Measurements from ENCODE around the gene OR2L5.

Gene OR2L5

DNA sequence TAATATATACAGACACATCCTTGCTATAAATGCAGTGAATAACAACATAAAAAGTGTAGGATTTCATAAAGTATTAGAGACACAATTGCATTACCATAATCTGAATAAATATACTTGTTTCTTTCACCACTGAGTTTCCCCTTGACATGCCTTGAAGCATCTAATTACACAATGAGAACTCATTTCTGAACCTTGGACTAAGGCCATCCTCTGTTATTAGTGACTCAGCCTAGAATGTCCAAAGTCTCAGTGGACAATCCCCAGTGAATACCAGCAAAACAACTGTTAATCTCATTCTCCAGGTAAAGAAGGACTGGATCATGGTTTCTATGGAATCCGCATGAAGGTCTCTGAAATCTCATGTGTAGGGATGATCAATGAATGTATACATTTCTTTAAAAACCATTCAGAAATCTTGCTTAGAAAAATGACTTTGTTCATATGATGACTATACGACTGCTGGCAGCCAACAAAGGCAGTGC is at the start of gene OR2L5:
OR2L5 (plus strand) TSS at position 432 of the 482 bp plus-strand sequence. CDS start 8,288 bp downstream, outside the sequence.
- TF ChIP-seq, protein P1, sequence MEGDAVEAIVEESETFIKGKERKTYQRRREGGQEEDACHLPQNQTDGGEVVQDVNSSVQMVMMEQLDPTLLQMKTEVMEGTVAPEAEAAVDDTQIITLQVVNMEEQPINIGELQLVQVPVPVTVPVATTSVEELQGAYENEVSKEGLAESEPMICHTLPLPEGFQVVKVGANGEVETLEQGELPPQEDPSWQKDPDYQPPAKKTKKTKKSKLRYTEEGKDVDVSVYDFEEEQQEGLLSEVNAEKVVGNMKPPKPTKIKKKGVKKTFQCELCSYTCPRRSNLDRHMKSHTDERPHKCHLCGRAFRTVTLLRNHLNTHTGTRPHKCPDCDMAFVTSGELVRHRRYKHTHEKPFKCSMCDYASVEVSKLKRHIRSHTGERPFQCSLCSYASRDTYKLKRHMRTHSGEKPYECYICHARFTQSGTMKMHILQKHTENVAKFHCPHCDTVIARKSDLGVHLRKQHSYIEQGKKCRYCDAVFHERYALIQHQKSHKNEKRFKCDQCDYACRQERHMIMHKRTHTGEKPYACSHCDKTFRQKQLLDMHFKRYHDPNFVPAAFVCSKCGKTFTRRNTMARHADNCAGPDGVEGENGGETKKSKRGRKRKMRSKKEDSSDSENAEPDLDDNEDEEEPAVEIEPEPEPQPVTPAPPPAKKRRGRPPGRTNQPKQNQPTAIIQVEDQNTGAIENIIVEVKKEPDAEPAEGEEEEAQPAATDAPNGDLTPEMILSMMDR (IDR thresholded peaks at IDR 0.05; ENCODE audit: borderline replicate concordance, control extremely low read depth, extremely low read depth, insufficient read depth, missing control alignments): no peak
- in situ Hi-C loops (cut with MboI; ENCODE audit: low sequenced_read_pairs, unreplicated experiment): no loop called here
- no peak for DNase-seq (ENCODE audit: low spot score)

DNA sequence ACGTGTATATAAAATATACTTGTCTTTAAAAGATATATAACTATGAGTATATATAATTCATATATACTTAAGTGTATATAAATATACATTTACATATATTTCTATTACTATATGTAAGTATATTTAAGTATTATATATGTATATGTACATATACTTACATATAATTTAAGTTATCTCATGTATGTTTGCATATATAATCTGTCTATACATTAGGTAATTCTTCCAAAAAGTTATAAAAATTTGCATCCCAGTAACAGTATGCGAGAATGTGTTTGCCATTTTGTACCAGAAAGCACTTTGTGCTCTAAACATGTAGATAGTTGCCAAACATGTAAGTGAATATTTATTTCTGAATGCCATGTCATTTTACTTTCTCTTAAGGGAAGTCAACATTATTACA is 48.5 kb upstream of the OR2L5 start, which contains the start of gene OR2AK2:
OR2AK2 (plus strand) TSS at position 301 of the 400 bp plus-strand sequence. CDS start 144 bp downstream, outside the sequence.
- TF ChIP-seq, protein P1 (IDR thresholded peaks at IDR 0.05; ENCODE audit: borderline replicate concordance, control extremely low read depth, extremely low read depth, insufficient read depth, missing control alignments): no peak
- in situ Hi-C loops (cut with MboI; ENCODE audit: low sequenced_read_pairs, unreplicated experiment): no loop called here
- no peak for DNase-seq (ENCODE audit: low spot score)

- DNase-seq (ENCODE audit: low spot score): no peak
- in situ Hi-C loops (cut with MboI; ENCODE audit: low sequenced_read_pairs, unreplicated experiment): no loop called here
- TF ChIP-seq, protein P1 (IDR thresholded peaks at IDR 0.05; ENCODE audit: borderline replicate concordance, control extremely low read depth, extremely low read depth, insufficient read depth, missing control alignments): no peak
Observed at GRCh38 chr1:247966532-247967204, 46.8 kb upstream of the OR2L5 start.

GRCh38 chr1:247992986-247993385 is 20.5 kb upstream of the OR2L5 start:
- no peak for DNase-seq (ENCODE audit: low spot score)
- in situ Hi-C loops (cut with MboI; ENCODE audit: low sequenced_read_pairs, unreplicated experiment): no loop called here
- TF ChIP-seq, protein P1 (IDR thresholded peaks at IDR 0.05; ENCODE audit: borderline replicate concordance, control extremely low read depth, extremely low read depth, insufficient read depth, missing control alignments): no peak

DNA sequence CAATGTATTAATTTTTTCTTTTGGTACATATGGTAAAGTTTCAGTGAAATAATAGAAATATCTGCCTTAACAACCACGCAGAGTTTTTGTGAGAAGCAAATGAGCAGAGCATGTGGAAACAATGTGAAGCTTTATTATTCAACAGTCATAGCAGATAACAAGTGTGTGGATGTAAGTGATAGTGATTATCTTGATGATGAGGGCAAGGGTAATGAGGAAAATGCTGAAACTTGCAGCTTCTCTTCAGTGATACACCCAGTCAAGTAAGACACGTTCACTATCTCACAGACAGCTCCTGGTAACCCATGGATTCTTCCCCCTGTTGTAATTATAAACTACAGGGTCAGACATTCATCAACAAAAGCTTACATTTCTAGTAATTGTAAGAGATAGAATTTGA is 14.6 kb upstream of the OR2L5 start:
- DNase-seq (ENCODE audit: low spot score): no peak
- TF ChIP-seq, protein P1 (IDR thresholded peaks at IDR 0.05; ENCODE audit: borderline replicate concordance, control extremely low read depth, extremely low read depth, insufficient read depth, missing control alignments): no peak
- in situ Hi-C loops (cut with MboI; ENCODE audit: low sequenced_read_pairs, unreplicated experiment): no loop called here

DNA sequence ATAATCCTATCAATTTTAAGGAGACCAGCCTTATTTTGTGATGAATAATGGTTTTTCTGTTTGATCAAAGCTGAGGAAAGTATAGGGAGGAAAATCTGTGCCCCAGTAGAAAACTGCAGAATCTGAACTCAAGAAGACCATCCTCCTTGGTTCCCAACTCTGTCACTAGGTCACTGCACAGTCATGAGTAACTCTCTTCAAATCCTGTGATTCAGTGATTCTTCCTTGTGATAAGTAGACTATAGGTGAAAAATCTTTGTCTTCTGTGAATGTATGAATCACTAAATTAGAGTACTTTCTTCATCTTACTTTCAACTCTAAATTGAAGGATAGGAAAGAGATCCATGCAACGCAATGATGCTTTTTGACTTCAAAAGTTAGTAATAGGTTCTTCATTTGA is 13.3 kb upstream of the OR2L5 start:
- TF ChIP-seq, protein P1 (IDR thresholded peaks at IDR 0.05; ENCODE audit: borderline replicate concordance, control extremely low read depth, extremely low read depth, insufficient read depth, missing control alignments): no peak
- no peak for DNase-seq (ENCODE audit: low spot score)
- in situ Hi-C loops (cut with MboI; ENCODE audit: low sequenced_read_pairs, unreplicated experiment): no loop called here
